Aorta (tissue), 5 donors: Measurements from ENCODE around the gene TRIM50. TPM values are rescaled to one million over a fixed set of nuclear protein-coding genes. Genes with fewer than 3 reads are reported as not detected.
"Not testable (repeated sequence)": the region's sequence is repeated elsewhere in the genome, so short reads cannot be mapped to it uniquely, and the experiment has no call there.

Source experiments
- ATAC-seq: fragments of 200-7000 bp; cut with Tn5 transposase; one replicate; pipeline ENCODE4 v1.9.1; 2022; ENCODE audit warnings: moderate library complexity; ENCODE audit not compliant: low FRiP score
- DNase-seq, 2 donors: peaks; one replicate each; pipeline ENCODE4 v3.0.0-alpha.2; 2020
- H3K27ac ChIP-seq, 2 donors: one replicate each; pipeline ENCODE4 v1.5.1; 2013; ENCODE audit warnings: low read length in 2 of 2, mild to moderate bottlenecking in 2 of 2, moderate library complexity in 2 of 2, control low read depth in 1 of 2, inconsistent platforms in 1 of 2, low read depth in 1 of 2
- H3K27me3 ChIP-seq, 2 donors: one replicate each; pipeline ENCODE4 v1.6.1; 2013; ENCODE audit warnings: control low read depth in 1 of 2, low read length in 1 of 2, mild to moderate bottlenecking in 1 of 2, moderate library complexity in 1 of 2; ENCODE audit not compliant: insufficient read depth in 2 of 2, control insufficient read depth in 1 of 2
- H3K36me3 ChIP-seq, 2 donors: one replicate each; pipeline ENCODE4 v1.6.1; 2013; ENCODE audit warnings: control low read depth in 1 of 2, low read length in 1 of 2, mild to moderate bottlenecking in 1 of 2; ENCODE audit not compliant: insufficient read depth in 2 of 2, control insufficient read depth in 1 of 2
- H3K4me1 ChIP-seq, 2 donors: one replicate each; pipeline ENCODE4 v1.6.1; 2013; ENCODE audit warnings: low read length in 2 of 2, control low read depth in 1 of 2, mild to moderate bottlenecking in 1 of 2, moderate library complexity in 1 of 2; ENCODE audit not compliant: insufficient read depth in 2 of 2, control insufficient read depth in 1 of 2
- H3K4me3 ChIP-seq, 2 donors: one replicate each; pipeline ENCODE4 v1.5.1; 2013; ENCODE audit warnings: low read length in 2 of 2, control low read depth in 1 of 2, mild to moderate bottlenecking in 1 of 2
- H3K9me3 ChIP-seq: one replicate; pipeline ENCODE4 v1.6.1; 2013; ENCODE audit warnings: mild to moderate bottlenecking, low read length; ENCODE audit not compliant: control insufficient read depth
- WGBS, 2 donors: extraction: QIAGEN DNeasy Blood & Tissue Kit; methylation state at CpG; one replicate each; pipeline ENCODE4 v1.1.7; 2013; 5-methylcytosine and 5-hydroxymethylcytosine counted together
- intact Hi-C, 2 donors: fragments of 100-400 bp; cut with DNase I; formaldehyde crosslinking; loops; one replicate each; pipeline versions ENCODE4 v1.14.2 to v1.15.0; 2022
- polyA plus RNA-seq, 2 donors: library from polyadenylated mRNA; stranded (reverse); fragments of 200-250 nt; gene quantifications; one replicate each; pipeline ENCODE4 v1.2.3, GENCODE V29; 2013
- total RNA-seq, 2 donors: library from RNA; stranded (reverse); fragmentation: NEBNext Ultra II Directional; extraction: Animal tissue kit (Norgen Biotek cat#: 25700); gene quantifications; one replicate each; pipeline ENCODE4 v1.2.1, GENCODE V29; 2021
- donor health status: healthy with polysubstance abuse.
- donor health status: Bipolar disorder and iron deficiency.
- donor health status: DM: no; HTN: no; CAD: no.
- donor health status: DM: no; HTN: no; CAD: no.
- donor health status: DM: yes; HTN: yes; CAD: no.

Gene TRIM50
- total and polyA plus RNA-seq, 4 donors, result 0.38 to 2.2 TPM; not detected in 2

GRCh38 chr7:73303546-73303945 is 24.3 kb downstream of the TRIM50 start:
- no peak overlapping the region for H3K27ac ChIP-seq
- no peaks in the 10 kb centered on the region for H3K27me3 ChIP-seq
- intact Hi-C loops, result no loop called here
- no peak overlapping the region for H3K4me3 ChIP-seq
- H3K4me1 ChIP-seq, result no peaks in the 10 kb centered on the region
- peaks cover 0 to 4% of the 10 kb centered on the region in 2 donors for H3K36me3 ChIP-seq
- WGBS, 2 donors, result 90 to 92% methylated on average over 26 of the region's 26 CpGs
- no peaks in the 10 kb centered on the region for H3K9me3 ChIP-seq
- ATAC-seq, result no peak
- DNase-seq, result no peak

GRCh38 chr7:73302846-73303245 is 25.0 kb downstream of the TRIM50 start:
- 87 to 93% methylated on average over 10 of the region's 10 CpGs for WGBS, 2 donors
- H3K27ac ChIP-seq, H3K4me3 ChIP-seq, intact Hi-C loops, H3K4me1 ChIP-seq, H3K27me3 ChIP-seq, DNase-seq, H3K9me3 ChIP-seq, ATAC-seq, H3K36me3 ChIP-seq: not testable (repeated sequence)

DNA sequence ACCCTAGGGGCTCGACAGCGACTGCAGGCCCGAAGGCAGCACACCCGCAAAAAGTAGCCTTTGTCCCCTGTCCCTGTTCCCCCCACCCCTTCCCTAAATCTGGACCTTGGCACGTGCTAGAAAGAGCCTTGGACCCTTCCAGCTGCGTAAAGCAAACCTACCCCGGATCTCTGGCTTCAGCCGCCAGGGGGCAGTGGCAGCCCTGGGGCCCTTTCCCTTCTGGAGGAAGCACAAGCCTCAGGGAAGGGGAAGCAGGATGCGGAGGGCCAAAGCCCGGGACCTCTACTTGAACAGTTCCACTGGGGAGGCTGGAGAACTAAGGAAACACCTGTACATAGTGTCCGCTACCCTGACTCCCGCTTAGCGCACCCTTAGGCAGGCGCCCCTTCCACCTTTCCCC is 26.8 kb downstream of the TRIM50 start:
- H3K27me3 ChIP-seq, H3K4me3 ChIP-seq, DNase-seq, H3K36me3 ChIP-seq, ATAC-seq, H3K27ac ChIP-seq, intact Hi-C loops, H3K4me1 ChIP-seq, H3K9me3 ChIP-seq: not testable (repeated sequence)
- WGBS, 2 donors, result 85 to 89% methylated on average over 8 to 10 of the region's 14 CpGs

- H3K27ac ChIP-seq, H3K4me1 ChIP-seq, intact Hi-C loops, H3K27me3 ChIP-seq, H3K9me3 ChIP-seq, ATAC-seq, DNase-seq, H3K4me3 ChIP-seq, H3K36me3 ChIP-seq: not testable (repeated sequence)
- WGBS, 2 donors, result 27 to 31% methylated on average over 8 of the region's 12 CpGs
These were observed 28.1 kb downstream of the TRIM50 start for GRCh38 chr7:73299812-73300211.

GRCh38 chr7:73297706-73298105 is 30.2 kb downstream of the TRIM50 start:
- 93 to 94% methylated on average over 16 to 27 of the region's 27 CpGs for WGBS, 2 donors
- intact Hi-C loops, ATAC-seq: not testable (repeated sequence)

GRCh38 chr7:73297235-73297634 is 30.6 kb downstream of the TRIM50 start:
- intact Hi-C loops, ATAC-seq, H3K27me3 ChIP-seq, H3K4me3 ChIP-seq, H3K27ac ChIP-seq, H3K9me3 ChIP-seq, DNase-seq, H3K4me1 ChIP-seq, H3K36me3 ChIP-seq: not testable (repeated sequence)
- no CpG with 5 or more reads among the region's 13 CpGs for WGBS, 2 donors

More at GRCh38 chr7:73297706-73298105, 30.2 kb downstream of the TRIM50 start:
- H3K27me3 ChIP-seq, H3K9me3 ChIP-seq, DNase-seq, H3K4me1 ChIP-seq, H3K4me3 ChIP-seq, H3K36me3 ChIP-seq, H3K27ac ChIP-seq: not testable (repeated sequence)

DNA sequence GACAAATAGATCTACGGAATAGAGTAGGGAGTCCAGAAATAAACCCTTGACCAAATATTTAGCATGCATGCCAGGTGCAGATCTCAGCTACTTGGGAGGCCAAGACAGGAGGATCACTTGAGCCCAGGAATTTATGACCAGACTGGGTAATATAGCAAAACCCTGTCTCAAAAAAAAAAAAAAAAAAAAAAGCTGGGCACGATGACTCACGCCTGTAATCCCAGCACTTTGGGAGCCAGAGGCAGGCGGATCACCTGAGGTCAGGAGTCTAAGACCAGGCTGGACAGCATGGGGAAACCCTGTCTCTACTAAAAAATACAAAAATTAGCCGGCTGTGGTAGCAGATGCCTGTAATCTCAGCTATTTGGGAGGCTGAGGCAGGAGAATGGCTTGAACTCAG is 50.7 kb downstream of the TRIM50 start:
- intact Hi-C loops, H3K9me3 ChIP-seq: not testable (repeated sequence)
- 19 to 38% methylated on average over 1 of the region's 5 CpGs for WGBS, 2 donors

GRCh38 chr7:73267813-73268212 is 60.1 kb downstream of the TRIM50 start:
- 76 to 86% methylated on average over 3 of the region's 4 CpGs for WGBS, 2 donors
- ATAC-seq, DNase-seq, H3K27me3 ChIP-seq, H3K27ac ChIP-seq, H3K9me3 ChIP-seq, intact Hi-C loops, H3K4me1 ChIP-seq, H3K4me3 ChIP-seq, H3K36me3 ChIP-seq: not testable (repeated sequence)

More for the DNA sequence above, 50.7 kb downstream of the TRIM50 start:
- not testable (repeated sequence) for H3K4me1 ChIP-seq, DNase-seq, H3K27me3 ChIP-seq, ATAC-seq, H3K27ac ChIP-seq, H3K4me3 ChIP-seq, H3K36me3 ChIP-seq

DNA sequence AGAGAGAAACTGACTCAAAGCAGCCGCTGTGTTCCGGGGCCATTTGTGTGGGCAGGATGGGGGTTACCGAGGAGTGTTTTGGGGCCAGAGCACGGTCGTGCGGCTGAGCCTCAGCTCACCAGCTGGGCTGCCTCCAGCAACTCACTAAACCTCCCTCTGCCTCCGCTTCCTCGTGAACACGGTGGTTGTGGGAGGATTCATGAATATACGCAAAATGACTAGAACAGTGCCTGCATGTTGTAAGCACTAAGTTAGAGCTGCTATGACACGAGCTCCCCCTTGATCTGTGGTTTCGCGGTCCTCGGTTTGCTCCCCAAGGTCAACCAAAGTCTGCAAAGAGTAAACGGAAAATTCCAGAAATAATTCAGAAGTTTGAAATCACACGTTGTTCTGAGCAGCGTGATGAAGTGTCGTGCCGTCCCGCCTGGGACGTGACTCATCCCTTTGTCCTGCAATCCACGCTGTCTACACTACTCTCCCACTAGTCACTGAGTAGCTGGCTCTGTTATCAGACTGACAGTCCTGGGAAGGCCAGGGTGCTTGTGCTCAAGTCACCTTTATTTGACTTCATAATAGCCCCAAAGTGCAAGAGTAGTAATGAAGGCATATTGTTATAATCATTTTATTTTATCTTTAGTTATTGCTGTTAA is 61.0 kb downstream of the TRIM50 start:
- H3K36me3 ChIP-seq, H3K9me3 ChIP-seq, intact Hi-C loops, DNase-seq, H3K4me1 ChIP-seq, ATAC-seq, H3K27me3 ChIP-seq, H3K4me3 ChIP-seq, H3K27ac ChIP-seq: not testable (repeated sequence)
- no CpG with 5 or more reads among the region's 22 CpGs for WGBS, 2 donors
